ENCODE data around the gene LTA4H. TPM values are rescaled to one million over a fixed set of nuclear protein-coding genes. Genes with fewer than 3 reads are reported as not detected.

Gene LTA4H
- total RNA-seq, 2 experiments from 2014 or later: 50.7 to 52.1 TPM

DNA sequence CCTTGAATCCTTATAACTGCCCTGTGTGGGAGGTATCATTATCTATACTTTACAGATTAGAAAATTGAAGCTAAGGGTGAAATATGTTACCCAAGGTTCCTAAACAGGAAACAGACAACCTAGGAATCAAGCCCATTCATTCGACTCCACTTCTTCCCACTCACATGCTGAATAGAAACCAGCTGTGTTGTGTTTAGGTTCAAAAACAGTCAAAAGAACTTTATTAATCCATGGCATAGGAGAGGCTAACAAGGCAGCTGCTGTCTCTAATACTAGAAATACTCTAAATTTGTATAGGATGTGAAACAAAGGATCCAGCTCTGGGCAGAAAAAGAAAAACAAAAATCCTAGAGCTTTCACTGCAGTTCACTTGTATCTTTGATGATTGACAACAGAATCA is 82.4 kb downstream of the LTA4H start:
- no peak for DNase-seq
- peaks cover 23% of the 10 kb centered on the region for H3K27me3 Mint-ChIP-seq
- H3K4me1 Mint-ChIP-seq: no peaks in the 10 kb centered on the region
- ChIA-PET CTCF (interaction anchor here (0.6 to 4.6 kb wide), 4 partner anchors 10 to 36 kb away, joined by 3 to 22 read pairs (median 5); partner anchors contain the start of genes AMDHD1 and CCDC38), POLR2A (interaction anchor here (1.3 kb wide), 1 partner anchor 9 kb away, joined by 6 read pairs; no protein-coding TSS in a partner anchor)
- no peak overlapping the region for H3K27ac Mint-ChIP-seq
- H3K9me3 Mint-ChIP-seq: no peaks in the 10 kb centered on the region
- no peak overlapping the region for H3K4me3 Mint-ChIP-seq
- no peaks in the 10 kb centered on the region for H3K36me3 Mint-ChIP-seq (ENCODE audit: low read depth)

DNA sequence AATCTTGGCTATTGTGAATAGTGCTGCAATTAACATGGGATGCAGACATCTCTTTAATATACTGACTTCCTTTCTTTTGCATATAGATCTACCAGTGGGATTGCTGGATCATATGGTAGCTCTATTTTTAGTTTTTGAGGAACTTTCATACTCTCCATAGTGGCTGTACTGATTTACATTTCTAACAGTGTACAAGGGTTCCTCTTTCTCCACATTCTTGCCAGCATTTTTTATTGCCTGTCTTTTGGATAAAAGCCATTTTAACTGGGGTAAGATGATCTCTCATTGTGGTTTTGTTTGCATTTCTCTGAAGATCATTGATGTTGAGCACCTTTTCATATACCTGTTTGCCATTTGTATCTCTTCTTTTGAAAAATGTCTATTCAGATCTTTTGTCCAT is 83.9 kb downstream of the LTA4H start:
- POLR2A ChIA-PET: no interaction called here
- DNase-seq: no peak
- H3K4me1 Mint-ChIP-seq: no peaks in the 10 kb centered on the region
- H3K36me3 Mint-ChIP-seq (ENCODE audit: low read depth): no peaks in the 10 kb centered on the region
- peaks cover 23% of the 10 kb centered on the region for H3K27me3 Mint-ChIP-seq
- H3K4me3 Mint-ChIP-seq: no peak overlapping the region
- CTCF ChIA-PET: interaction anchor here (1.2 to 4.6 kb wide), 2 partner anchors 9 to 48 kb away, joined by 3 to 22 read pairs; partner anchors contain the start of genes AMDHD1 and CCDC38
- no peaks in the 10 kb centered on the region for H3K9me3 Mint-ChIP-seq
- H3K27ac Mint-ChIP-seq: no peak overlapping the region

Other genes with a start within 250 kb of the LTA4H start
- under 1 TPM; 0.25 to 0.63 TPM for gene NTN4, start 244.8 kb downstream of the LTA4H start, total RNA-seq
- 10 to 100 TPM; 32.0 to 33.1 TPM for gene SNRPF, start 176.6 kb downstream of the LTA4H start, total RNA-seq
- not detected for gene CCDC38, start 93.0 kb downstream of the LTA4H start, total RNA-seq
- under 1 TPM; 0.40 to 0.93 TPM for gene AMDHD1, start 92.3 kb downstream of the LTA4H start, total RNA-seq
- under 1 TPM; 0.18 to 0.23 TPM for gene HAL, start 39.2 kb downstream of the LTA4H start, total RNA-seq
- 10 to 100 TPM; 46.3 TPM for gene ELK3, start 158.8 kb upstream of the LTA4H start, total RNA-seq

All from activated CD4-positive, alpha-beta memory T cell treated with anti-CD3 and anti-CD28 coated beads, Interleukin-2, amount 10 ng/mL, durations not matched to agents 7 days and 5 days (primary cell).